HG02840 (cell line): ENCODE data around the gene SPSB4.
"Not testable (repeated sequence)": the region's sequence is repeated elsewhere in the genome, so short reads cannot be mapped to it uniquely, and the experiment has no call there.

Experiments used
- ATAC-seq: cut with Tn5 transposase; IDR thresholded peaks from one replicate; pipeline ENCODE4 v1.9.1; 2021; ENCODE audit warnings: mild to moderate bottlenecking, moderate library complexity, moderate number of reproducible peaks; ENCODE audit not compliant: unreplicated experiment, low FRiP score

Gene SPSB4

DNA sequence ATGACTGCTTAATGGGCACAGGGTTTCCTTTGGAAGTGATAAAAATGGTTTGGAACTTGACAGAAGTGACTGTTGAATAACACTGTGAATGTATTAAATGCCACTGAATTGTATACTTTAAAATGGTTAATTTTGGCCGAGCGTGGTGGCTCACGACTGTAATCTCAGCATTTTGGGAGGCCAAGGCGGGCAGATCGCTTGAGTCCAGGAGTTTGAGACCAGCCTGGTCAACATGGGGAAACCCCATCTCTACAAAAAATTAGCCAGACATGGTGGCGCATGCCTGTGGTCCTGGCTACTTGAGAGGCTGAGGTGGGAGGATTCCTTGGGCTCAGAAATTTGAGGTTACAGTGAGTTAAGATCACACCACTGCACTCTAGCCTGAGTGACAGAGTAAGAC is 62.5 kb downstream of the SPSB4 start:
- not testable (repeated sequence) for ATAC-seq

DNA sequence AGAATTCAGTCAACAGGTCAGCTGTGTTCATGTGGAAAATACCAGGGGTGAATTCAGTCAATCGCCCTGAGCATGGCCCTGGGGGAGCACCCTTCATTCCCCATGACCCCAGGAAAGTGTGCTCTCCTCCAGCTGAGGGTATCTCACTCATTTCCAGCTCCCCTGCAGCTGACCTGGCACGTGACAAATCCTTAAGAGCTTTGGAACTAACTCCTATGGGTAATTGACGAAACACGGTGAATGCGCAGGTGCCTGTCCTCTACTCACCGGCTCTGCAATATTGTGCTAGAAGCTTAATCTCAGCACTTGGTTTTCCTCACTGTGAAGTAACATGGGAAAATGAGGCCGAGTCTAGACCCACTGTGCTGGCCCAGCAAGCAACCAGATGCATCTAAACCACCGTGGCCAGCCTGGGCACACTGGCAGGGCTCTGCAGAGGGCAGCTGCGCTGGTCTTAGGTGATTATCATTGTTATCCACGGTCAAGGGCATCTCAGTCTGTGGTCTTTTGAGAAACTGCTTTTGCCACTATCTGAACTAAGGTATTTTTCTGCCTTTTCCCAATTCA is 63.1 kb downstream of the SPSB4 start:
- no peak for ATAC-seq

DNA sequence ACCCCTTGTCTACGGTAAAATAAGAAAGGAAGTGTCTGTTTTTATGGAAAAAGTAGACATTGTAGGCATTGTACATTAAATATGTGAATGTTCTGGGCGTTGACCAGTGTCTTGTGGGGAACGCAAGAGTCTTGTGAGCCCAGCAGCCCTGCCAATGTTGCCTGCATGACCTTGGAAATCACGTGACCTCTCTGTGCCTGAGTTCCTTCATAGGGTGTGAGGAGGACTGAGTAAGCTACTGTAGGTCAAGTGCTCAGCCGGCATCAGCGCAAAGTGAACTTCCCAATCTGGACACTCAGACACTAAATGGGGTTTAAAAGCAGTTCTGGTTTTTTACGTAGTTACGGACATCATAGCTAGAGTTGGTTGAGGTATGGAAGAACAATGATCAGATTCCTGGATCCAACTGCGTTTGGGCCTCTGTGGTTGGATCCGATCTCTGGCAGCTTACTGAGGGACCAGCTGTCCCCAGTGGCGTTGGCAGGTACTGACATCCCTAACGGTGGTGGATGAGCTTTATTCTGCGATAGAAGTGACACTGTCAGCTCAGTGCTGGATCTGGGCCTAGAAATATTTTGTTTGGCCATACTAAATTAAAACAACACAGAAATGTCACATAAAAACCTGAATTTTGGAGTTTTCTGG is 63.8 kb downstream of the SPSB4 start:
- ATAC-seq: no peak

- no peak for ATAC-seq
These were observed 64.8 kb downstream of the SPSB4 start for GRCh38 chr3:141115789-141116541.

DNA sequence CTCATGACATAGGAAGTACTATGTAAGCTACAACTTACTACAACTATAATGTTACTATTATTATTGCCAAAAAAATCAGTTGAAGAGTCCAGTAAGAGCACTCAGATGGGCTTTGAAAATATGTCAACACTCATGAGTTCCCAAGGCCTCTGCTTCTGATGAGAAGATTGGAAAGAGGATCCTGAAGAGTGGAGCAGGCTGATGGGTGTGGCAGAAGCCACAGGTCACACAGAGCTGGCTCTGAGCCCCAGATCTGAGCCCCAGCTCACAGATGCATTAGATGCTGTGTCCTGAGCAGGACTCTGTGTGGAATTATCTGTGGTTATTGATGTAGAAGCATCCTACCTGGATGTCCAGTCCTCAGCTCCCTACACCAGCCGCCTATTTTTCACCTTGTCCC is 65.6 kb downstream of the SPSB4 start:
- ATAC-seq: no peak

- ATAC-seq: not testable (repeated sequence)
These were observed 66.8 kb downstream of the SPSB4 start for GRCh38 chr3:141117982-141118381.

DNA sequence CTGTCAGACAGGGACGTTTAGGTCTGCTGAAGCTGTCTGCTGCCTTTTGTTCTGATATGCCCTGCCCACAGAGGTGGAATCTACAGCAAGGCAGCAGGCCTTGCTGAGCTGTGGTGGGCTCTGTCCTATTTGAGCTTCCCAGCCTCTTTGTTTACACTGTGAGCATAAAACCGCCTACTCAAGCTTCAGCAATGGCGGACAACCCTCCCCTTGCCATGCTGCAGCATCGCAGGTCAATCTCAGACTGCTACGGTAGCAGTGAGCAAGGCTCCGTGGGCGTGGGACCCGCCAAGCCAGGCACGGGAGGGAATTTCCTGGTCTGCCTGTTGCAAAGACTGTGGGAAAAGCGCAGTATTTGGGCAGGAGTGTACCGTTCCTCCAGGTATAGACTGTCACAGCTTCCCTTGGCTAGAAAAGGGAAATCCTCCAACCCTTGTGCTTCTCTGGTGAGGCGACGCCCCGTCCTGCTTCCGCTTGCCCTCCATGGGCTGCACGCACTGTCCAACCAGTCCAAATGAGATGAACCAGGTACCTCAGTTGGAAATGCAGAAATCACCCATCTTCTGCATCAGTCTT is 71.4 kb downstream of the SPSB4 start:
- no peak for ATAC-seq

DNA sequence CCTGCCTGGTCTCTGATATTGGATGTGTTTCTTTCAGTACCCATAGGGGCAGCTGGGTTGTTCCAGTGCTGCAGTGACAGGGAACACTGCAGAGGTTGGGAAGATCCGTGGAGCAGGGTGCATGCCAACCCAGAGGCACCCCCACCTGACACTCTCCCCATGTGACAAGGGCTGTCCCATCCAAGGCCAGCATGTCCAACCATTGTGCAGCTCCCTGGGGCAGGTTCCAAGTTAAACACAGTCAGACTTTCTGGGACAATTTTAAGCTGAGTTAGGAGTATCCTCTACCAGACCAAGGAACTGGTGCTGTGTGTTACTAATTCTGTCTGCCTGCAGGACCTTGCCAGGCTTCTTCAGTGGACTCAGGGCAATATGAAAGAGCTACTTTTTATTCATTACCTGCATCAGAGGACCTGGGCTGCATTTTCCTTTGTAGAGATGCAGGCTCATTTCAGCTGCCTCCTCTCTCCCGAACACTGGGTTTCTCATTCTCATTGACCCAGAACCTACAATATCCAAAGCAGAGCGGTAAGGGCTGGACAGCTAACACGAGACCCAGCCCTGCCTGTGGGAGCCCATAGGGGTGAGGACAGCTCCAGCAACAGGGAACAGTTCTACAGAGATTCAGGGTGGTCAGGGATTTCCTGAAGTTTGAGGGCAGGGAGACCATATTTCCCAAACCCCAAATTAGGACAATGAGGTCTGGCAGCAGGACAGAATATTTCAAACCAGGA is 72.7 kb downstream of the SPSB4 start:
- ATAC-seq: no peak

GRCh38 chr3:141124715-141125114 is 73.6 kb downstream of the SPSB4 start:
- no peak for ATAC-seq

DNA sequence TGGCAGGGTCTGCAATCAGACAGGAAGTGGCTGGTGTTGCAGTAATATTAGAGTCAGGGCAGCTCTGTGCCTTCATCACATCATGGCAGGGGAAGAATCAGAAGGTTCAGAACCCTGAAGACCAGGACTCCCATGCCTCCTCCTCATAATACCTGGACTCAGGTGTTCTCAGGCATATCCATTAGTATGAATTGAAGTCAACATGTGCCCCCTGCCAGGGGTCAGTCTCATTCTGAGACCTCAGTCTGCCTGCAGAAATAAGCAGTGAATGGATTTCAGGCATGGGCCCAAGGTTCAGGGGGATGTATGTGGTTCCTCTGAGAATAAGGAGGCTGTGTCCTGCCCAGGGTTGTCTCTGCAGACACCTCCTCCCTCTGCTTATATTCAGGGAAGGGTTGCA is 74.2 kb downstream of the SPSB4 start:
- no peak for ATAC-seq

DNA sequence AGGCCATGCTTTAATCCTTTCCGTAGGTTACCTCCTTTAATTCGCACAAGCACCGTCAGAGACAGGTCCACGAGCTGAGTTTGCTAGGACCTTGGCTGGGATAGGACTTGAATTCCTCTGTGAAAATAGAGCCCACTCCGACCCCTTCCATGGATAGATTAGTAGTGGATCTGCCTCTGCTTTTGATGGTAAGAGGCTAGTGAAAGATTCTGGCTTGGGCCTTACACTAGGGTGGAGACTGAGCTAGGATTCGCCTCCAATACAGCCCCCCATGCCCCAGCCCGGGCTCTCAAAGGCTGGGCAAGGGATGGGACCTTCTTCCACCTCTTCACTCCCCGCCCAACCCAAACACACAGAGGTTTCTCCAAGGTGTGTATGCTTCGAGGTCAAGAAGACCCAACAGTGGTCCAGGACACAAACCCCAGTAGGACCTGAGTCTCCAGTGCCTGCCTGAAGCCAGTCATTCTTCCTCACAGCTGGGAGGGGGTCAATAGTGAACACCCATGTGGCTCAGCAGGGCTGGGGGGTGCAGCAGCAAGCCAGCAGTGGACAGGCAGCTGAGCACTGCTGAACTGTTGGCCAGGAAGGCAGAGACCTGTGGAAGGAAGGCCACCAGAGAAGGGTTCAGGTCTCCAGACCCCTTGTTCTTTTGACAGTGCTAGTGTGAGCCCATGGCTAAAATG is 75.7 kb downstream of the SPSB4 start:
- no peak for ATAC-seq

- no peak for ATAC-seq
These were observed 76.4 kb downstream of the SPSB4 start for GRCh38 chr3:141127344-141128125.

- ATAC-seq: no peak
These were observed 77.1 kb downstream of the SPSB4 start for GRCh38 chr3:141128126-141128777.

DNA sequence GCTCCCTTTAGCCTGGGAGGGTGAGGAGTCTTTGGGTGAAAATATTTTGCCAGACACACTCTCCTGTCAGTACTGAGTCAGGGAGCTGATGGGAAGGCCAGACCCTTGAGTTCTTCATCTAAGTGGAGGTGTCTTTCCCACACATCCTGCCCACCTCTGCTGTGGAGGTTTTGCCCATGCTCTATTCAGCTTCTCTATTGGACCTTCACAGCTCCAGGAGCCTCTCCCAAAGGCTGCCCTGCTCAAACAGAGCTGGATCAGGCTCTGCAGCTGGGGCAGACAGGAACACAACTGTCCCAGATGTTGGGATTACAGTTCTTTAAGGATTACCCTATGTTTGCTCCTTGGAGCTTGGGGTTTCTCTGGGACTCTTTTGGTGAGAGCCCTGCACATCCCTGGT is 77.9 kb downstream of the SPSB4 start:
- ATAC-seq: no peak

GRCh38 chr3:141129541-141130011 is 78.4 kb downstream of the SPSB4 start:
- ATAC-seq: no peak

- ATAC-seq: no peak
These were observed 92.4 kb downstream of the SPSB4 start for GRCh38 chr3:141143517-141143916.

DNA sequence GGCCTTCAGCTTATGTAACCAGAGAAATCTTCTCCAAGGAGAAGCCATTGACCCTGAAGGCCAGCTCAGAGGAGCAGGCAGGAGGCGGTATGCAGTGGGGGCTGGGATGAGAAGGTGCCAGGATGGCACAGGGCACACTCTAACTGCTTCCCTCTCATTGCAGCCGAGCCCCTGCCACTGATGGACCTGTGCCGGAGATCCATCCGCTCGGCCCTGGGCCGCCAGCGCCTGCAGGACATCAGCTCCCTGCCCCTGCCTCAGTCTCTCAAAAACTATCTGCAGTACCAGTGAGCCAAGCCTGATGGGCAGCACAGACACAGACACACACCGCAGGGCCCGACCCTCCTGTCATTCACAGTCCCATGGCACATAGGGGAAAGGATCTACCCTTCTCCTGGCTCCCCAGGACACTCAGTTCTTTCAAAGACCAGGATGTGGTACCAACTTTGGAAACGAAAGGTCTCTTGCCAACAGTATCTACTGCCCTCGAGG is 95.9 kb downstream of the SPSB4 start:
- no peak for ATAC-seq

GRCh38 chr3:141147657-141148056 is 96.5 kb downstream of the SPSB4 start:
- ATAC-seq: no peak

GRCh38 chr3:141148169-141148568 is 97.0 kb downstream of the SPSB4 start:
- no peak for ATAC-seq
